Skin epidermis (tissue), 12 donors: ENCODE data around the gene EXT2.

Experiments
- H3K27ac ChIP-seq, 21 experiments: fragments of 200-600 bp; sonication (generic) in 11 of 21; one replicate each; pipeline ENCODE4 v1.5.0; 2020; ENCODE audit warnings: mild to moderate bottlenecking in 3 of 21, inconsistent platforms in 2 of 21, moderate library complexity in 2 of 21
- H3K4me3 ChIP-seq, 7 experiments: fragments of 200-600 bp; sonication (generic) in 2 of 7; one replicate each; pipeline ENCODE4 v1.5.0; 2020; ENCODE audit warnings: inconsistent platforms in 2 of 7, mild to moderate bottlenecking in 2 of 7, moderate library complexity in 1 of 7

EXT2 gene

DNA sequence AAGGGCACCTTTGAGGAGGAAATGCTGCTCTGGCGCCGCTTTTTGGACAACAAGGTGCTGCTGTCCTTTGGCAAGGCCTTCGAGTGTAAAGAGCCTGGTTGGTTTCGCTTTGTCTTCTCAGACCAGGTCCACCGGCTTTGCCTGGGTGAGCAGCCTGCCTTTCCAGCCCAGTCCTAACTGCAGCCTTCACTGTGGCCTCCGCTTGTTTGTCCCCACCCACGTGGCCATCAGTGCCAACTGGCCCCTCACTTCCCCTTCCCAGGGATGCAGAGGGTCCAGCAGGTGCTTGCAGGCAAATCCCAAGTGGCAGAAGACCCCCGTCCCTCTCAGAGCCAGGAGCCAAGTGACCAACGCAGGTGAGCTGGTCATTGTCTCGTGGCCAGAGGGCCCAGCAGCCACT lies 12.0 kb upstream of the EXT2 start:
- H3K27ac ChIP-seq: no peak overlapping the region
- no peak overlapping the region for H3K4me3 ChIP-seq

DNA sequence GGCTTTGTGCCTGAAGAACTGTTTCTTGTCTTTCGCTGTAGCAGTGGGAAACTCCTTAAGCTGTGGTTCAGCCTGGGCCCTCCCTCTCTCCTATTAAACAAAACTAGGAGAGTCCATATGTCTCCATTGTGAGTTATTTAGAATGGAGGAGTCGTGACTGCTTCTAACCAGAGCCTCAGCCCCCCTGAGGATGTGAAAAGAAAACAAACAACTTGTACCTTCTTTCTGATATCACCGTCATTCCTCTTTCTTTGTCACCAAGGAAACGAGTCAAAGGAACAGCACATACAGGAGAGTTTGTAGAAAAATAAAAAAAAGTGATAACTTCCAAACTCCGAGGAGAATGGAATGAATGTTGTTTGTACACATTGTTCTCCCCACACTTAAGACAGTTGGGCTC lies 11.6 kb upstream of the EXT2 start:
- no peak overlapping the region for H3K4me3 ChIP-seq
- H3K27ac ChIP-seq: no peak overlapping the region

DNA sequence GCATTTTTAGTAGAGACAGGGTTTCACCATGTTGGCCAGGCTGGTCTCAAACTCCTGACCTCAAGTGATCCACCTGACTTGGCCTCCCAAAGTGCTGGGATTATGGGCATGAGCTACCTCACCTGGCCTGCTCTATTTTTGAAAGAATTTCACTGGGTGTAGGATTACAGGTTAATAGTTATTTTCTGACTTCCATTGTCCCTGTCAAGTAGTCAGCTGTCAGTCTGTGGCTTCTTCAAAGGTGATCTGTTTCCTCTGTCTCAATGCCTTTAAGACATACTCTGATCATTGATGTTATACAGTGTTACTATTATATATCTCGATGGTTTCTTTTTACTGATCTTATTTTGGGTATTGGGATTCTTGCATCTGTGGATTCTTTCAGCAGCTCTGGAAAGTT lies 10.1 kb upstream of the EXT2 start:
- H3K27ac ChIP-seq: no peak overlapping the region
- H3K4me3 ChIP-seq: no peak overlapping the region

DNA sequence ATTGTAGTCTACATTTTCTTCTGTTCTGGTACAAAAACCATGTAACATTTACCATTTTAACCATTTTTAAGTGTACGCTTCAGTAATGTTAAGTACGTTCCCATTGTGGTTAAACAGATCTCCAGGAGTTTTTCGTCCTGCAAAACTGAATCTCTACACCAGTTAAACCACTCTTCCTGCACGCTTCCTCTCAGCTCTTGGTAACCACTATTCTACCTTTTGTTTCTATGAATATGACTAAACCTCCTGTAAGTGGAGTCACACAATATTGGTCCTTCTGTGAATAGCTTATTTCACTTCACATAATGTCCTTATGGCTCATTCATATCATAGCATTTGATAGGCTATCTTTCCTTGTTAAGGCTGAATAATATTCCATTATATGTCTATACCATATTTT lies 7.1 kb upstream of the EXT2 start:
- Histone ChIP-seq H3K4me3 (no peak overlapping the region), H3K27ac (no peak overlapping the region)

GRCh38 chr11:44088871-44089270 lies 6.6 kb upstream of the EXT2 start:
- Histone ChIP-seq H3K4me3 (no peak overlapping the region), H3K27ac (no peak overlapping the region)

DNA sequence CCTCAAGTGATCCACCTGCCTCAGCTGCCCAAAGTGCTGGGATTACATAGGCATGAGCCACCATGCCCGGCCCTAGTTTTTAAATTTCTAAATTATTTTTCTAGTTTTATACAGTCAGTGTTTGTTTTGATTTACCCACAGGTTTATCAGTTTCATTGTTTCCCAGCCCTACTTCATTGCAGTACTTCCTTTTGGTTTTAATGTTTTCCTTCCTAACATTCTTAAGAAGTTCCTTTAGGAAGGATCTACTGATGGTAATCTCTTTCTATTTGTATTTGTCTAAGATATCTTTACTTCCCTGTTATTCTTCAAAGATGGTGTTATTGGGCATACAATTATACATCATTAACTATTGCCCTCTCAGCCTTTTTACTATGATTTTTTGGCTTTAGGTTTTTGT lies 4.9 kb upstream of the EXT2 start:
- H3K4me3 ChIP-seq: no peak overlapping the region
- no peak overlapping the region for H3K27ac ChIP-seq

DNA sequence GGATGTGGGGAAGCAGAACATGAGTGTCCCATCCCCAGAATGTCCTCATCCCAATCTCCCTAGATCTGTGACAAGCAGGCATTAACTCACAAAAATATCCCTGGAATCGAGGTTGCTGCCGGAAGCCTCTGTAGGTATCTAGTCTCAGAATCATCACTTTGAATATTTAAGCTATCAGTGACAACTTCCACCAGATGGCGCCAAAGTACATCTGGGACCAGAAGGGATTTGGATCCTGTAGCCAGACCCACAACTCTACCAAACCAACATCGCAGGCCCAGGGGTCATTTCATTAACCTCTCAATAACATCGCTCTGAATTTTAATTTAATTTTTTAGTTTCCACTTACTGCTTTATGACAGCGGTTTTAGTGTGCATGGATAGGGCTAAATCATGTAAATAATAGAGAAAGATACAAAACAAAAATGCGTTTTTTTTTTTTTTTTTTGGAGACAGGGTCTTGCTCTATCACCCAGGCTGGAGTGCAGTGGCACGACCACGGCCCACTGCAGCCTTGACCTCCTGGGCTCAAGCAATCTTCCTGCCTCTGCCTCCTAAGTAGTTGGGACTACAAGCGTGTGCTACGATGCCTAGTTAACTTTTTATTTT lies 1.1 kb upstream of the EXT2 start:
- H3K27ac ChIP-seq: no peak overlapping the region

DNA sequence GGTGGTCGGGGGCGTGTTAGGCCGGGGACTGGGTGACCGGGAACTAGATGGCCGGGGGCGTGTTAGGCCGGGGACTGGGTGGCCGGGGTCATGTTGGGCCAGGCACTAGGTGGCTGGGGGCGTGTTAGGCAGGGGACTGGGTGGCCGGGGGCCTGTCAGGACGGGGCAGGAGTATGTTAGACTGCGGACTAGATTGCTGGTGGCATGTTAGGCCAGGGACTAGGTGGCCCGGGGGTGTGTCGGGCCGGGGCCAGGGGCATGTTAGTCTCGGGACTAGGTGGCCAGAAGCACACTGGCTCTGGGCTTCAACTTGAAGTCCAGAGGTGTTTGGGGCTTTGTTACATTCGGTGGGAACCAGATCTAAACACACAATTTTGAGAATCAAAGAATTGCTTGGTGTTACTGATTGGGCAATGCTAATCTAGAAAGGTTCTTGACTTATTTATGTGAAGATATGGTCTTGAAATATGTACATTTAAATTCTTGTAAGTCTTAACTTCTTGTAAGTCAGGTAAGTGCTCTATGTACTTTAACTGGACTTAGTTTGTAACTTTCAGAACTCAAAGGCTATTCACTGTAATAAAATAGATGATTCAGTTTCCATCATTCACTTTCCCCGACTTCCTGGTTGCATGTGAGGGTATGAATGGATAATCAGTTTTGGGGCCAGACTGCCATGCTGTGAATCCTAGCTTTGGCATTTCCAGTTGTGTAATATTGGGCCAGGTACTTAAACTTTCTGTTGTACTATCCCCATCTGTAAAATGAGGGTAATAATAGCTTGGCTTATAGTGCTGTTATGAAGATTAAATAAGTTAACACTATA lies 1.1 kb downstream of the EXT2 start:
- H3K4me3 ChIP-seq: peak overlapping the region; percentile 60 to 95 (median 88)
- peak overlapping the region in 18 of 21 experiments; percentile 2 to 94 (median 82) for H3K27ac ChIP-seq

More for the DNA sequence above, 1.1 kb upstream of the EXT2 start:
- H3K4me3 ChIP-seq: no peak overlapping the region

GRCh38 chr11:44097821-44098220 lies 2.3 kb downstream of the EXT2 start:
- no peak overlapping the region for H3K27ac ChIP-seq
- H3K4me3 ChIP-seq: no peak overlapping the region

DNA sequence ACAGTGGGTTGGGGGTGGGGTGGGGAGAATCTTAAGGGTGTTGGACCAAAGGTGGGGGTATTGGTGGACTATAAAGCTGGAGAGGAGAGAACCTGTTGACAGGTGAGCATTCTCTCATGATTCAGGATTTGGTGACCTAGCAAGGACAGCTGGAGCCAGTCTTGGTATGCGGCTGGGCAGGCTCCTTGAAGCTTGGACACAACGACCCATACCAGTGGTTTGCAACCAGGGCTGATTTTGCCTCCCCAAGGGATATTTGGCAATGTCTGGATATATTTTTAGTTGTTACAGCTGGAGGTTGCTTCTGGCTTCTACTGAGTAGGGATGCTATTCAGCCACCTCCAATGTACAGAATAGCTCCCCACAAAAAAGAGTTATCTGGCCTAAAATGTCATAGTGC lies 5.6 kb downstream of the EXT2 start:
- H3K4me3 ChIP-seq: no peak overlapping the region
- H3K27ac ChIP-seq: no peak overlapping the region

- Histone ChIP-seq H3K27ac (no peak overlapping the region), H3K4me3 (no peak overlapping the region)
Observed at GRCh38 chr11:44104481-44105294, 9.2 kb downstream of the EXT2 start.

DNA sequence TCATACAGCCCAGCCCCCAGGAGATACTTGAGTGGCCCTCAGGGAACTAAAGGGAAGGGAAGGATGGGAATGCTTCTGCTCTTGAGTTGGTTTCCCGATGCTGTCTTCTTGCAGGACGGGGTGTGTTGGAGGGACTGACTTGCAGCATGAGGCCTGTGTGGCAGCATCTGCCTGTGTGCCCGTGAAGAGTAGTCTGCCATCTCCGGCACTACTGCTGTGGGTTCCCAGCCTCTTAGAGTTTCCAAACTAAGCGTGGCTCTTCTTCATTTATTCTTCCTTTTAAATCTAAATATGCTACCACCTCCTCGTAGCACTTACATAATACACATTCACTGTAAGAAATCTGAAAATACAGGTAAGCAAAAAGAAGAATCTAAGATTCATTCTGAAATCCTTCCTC lies 12.8 kb downstream of the EXT2 start:
- no peak overlapping the region for H3K4me3 ChIP-seq

GRCh38 chr11:44110231-44110679 lies 14.8 kb downstream of the EXT2 start:
- no peak overlapping the region for H3K4me3 ChIP-seq
- H3K27ac ChIP-seq: no peak overlapping the region

More for the DNA sequence above, 12.8 kb downstream of the EXT2 start:
- no peak overlapping the region for H3K27ac ChIP-seq

DNA sequence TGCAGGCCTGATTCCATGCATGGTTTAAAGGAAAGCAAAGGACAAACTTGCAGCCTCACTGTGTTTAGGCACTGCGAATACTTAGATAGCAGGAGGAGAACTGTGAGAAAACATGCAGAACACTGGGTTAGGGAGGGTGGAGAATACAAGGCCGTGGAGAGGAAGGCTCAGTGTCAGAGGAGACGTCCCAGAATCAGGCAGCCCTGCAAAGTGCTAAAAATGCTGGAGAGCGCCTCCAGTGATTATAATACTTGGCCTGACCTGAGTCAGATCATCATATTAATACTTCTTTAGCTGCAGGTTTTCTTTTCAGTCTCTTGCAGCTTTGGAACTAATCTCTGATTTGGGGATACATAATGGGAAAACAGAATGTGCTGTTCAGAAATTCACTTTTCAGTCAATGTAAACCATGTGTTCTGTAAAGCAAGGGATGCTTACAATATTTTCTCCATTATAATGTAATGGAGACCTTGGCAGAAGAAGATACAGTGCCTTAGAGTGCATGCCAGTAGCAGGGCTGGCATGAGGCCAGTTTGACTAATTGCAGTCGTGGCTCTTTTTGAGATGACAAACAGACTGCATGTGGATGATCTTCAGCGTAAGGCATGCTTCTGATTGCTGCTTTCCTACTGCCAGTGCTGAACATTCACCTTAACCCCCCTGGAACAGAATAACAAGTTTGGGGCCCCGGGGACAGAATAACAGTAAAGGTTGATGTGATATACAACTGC lies 16.8 kb downstream of the EXT2 start:
- Histone ChIP-seq H3K4me3 (no peak overlapping the region), H3K27ac (no peak overlapping the region)

GRCh38 chr11:44113018-44113417 lies 17.5 kb downstream of the EXT2 start:
- H3K27ac ChIP-seq: no peak overlapping the region
- H3K4me3 ChIP-seq: no peak overlapping the region

DNA sequence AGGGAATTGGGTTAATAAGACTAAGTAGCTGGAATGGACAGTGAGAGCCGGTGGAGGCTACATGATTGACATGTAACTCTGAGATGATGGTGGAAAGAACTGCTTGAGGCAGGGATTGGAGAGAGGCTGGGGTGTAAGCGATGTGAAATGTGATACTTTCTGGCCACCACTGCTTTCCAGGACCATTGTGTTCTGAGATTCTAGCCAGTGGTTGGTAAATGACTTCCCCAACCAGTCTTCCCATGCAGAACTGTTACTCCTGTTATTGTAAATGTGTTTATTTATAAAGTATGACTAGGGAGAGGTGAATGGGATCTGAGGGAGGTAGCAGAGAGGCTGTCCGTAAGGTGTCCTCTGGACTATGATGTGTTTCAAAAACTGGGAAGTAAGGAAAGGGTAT lies 18.1 kb downstream of the EXT2 start:
- Histone ChIP-seq H3K4me3 (no peak overlapping the region), H3K27ac (no peak overlapping the region)

GRCh38 chr11:44116234-44116830 lies 20.9 kb downstream of the EXT2 start:
- no peak overlapping the region for H3K4me3 ChIP-seq
- no peak overlapping the region for H3K27ac ChIP-seq

- Histone ChIP-seq H3K4me3 (no peak overlapping the region), H3K27ac (no peak overlapping the region)
Observed at GRCh38 chr11:44120169-44120568, 24.7 kb downstream of the EXT2 start.

GRCh38 chr11:44125598-44125997 lies 30.1 kb downstream of the EXT2 start:
- no peak overlapping the region for H3K4me3 ChIP-seq
- no peak overlapping the region for H3K27ac ChIP-seq

DNA sequence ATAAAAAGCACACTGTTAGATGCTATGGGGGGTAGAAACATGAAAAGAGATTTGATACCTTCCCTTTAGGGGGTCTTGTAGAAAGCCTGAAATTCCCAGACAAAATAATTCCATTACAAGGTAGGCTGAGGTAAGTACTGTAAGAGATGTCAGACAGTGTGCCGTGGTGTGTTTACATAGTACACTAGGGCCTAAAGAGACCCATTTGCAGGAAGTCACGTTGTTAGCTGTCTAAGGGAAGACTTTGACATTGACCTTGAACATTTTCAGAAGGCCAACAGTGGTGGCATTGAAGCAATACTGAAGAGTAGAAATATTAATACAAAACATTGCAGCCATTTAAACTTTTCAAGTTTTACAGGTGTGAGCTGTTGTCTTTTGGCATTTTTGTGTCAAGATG lies 30.8 kb downstream of the EXT2 start:
- H3K4me3 ChIP-seq: no peak overlapping the region
- H3K27ac ChIP-seq: no peak overlapping the region
